Fibroblast of lung (primary cell): Measurements from ENCODE around the gene ERCC2. TPM values are rescaled to one million over a fixed set of nuclear protein-coding genes. Genes with fewer than 3 reads are reported as not detected.

Source experiments
- DNase-seq, 2 donors: peaks; one replicate each; pipeline versions ENCODE4 v3.0.0 to v3.0.0-alpha.2; 2010; ENCODE audit warnings: low read depth in 2 of 2
- H2AFZ ChIP-seq: 2 replicates; pipeline ENCODE4 v1.5.1; 2012; ENCODE audit warnings: low read length, control low read depth, inconsistent platforms
- H3K27ac ChIP-seq: 2 replicates; pipeline ENCODE4 v1.5.1; 2011; ENCODE audit warnings: low read length, control low read depth; ENCODE audit not compliant: insufficient read depth
- H3K27me3 ChIP-seq: 2 replicates; pipeline ENCODE4 v1.5.1; 2011; ENCODE audit warnings: mild to moderate bottlenecking, low read length; ENCODE audit not compliant: control insufficient read depth, insufficient read depth
- H3K36me3 ChIP-seq: 2 replicates; pipeline ENCODE4 v1.5.1; 2011; ENCODE audit warnings: low read length; ENCODE audit not compliant: control insufficient read depth, insufficient read depth
- H3K4me1 ChIP-seq: 2 replicates; pipeline ENCODE4 v1.5.1; 2011; ENCODE audit warnings: low read length; ENCODE audit not compliant: control insufficient read depth, insufficient read depth; ENCODE audit errors: extremely low read depth
- H3K4me2 ChIP-seq: 2 replicates; pipeline ENCODE4 v1.5.1; 2011; ENCODE audit warnings: low read length, control low read depth; ENCODE audit not compliant: insufficient read depth; ENCODE audit errors: extremely low read depth
- H3K4me3 ChIP-seq, 4 experiments: fragments of 200-600 bp in 1 of 4; sonication (generic) in 1 of 4; replicated peaks in 1 of 4; 2 replicates each; pipeline ENCODE4 v1.5.1; 2011 to 2016; ENCODE audit warnings: low read length in 4 of 4, low read depth in 3 of 4, mild to moderate bottlenecking in 3 of 4, control low read depth in 2 of 4, inconsistent platforms in 1 of 4, mixed read lengths in 1 of 4; ENCODE audit not compliant: insufficient read depth in 1 of 4; ENCODE audit errors: control extremely low read depth in 1 of 4
- H3K79me2 ChIP-seq: 2 replicates; pipeline ENCODE4 v1.5.1; 2012; ENCODE audit warnings: mild to moderate bottlenecking, low read length, inconsistent platforms; ENCODE audit not compliant: control insufficient read depth, insufficient read depth
- H3K9ac ChIP-seq: 2 replicates; pipeline ENCODE4 v1.5.1; 2011; ENCODE audit warnings: mild to moderate bottlenecking, low read length, control low read depth; ENCODE audit not compliant: insufficient read depth
- H3K9me3 ChIP-seq: 2 replicates; pipeline ENCODE4 v1.5.1; 2012; ENCODE audit warnings: low read depth, low read length; ENCODE audit not compliant: control insufficient read depth, insufficient read depth
- H4K20me1 ChIP-seq: 2 replicates; pipeline ENCODE4 v1.5.1; 2011; ENCODE audit warnings: low read length; ENCODE audit not compliant: control insufficient read depth, insufficient read depth; ENCODE audit errors: extremely low read depth
- EZH2 ChIP-seq: IDR thresholded peaks from 2 replicates; pipeline ENCODE4 v1.5.1; 2012; ENCODE audit warnings: low read length, control low read depth, mild to moderate bottlenecking; ENCODE audit errors: missing control alignments
- polyA plus RNA-seq, 2 donors: library from polyadenylated mRNA; depleted of rRNA in 1 of 2; stranded (reverse) in 1 of 2; unstranded in 1 of 2; fragments of >200 nt; gene quantifications; 2 replicates each; pipeline ENCODE4 v1.2.1, GENCODE V29; 2011 to 2012; ENCODE audit warnings: missing spikeins in 1 of 2
- total RNA-seq: library from RNA; depleted of rRNA; stranded (reverse); fragments of >200 nt; gene quantifications from 2 replicates; pipeline ENCODE4 v1.2.1, GENCODE V29; 2014
- TF ChIP-seq, protein P1 (sequence below), 2 donors: IDR thresholded peaks in 1 of 2; conservative IDR thresholded peaks in 1 of 2; 1 replicate in 1 of 2; 2 replicates in 1 of 2; pipeline ENCODE4 v1.5.1; 2011 to 2012; ENCODE audit warnings: low read length in 2 of 2, control low read depth in 1 of 2, inconsistent platforms in 1 of 2, low read depth in 1 of 2, mild to moderate bottlenecking in 1 of 2

The ERCC2 gene
- total and polyA plus RNA-seq, 2 donors (not counting 1 experiment from before 2014, with no cell fraction given), result 21.6 to 57.1 TPM

DNA sequence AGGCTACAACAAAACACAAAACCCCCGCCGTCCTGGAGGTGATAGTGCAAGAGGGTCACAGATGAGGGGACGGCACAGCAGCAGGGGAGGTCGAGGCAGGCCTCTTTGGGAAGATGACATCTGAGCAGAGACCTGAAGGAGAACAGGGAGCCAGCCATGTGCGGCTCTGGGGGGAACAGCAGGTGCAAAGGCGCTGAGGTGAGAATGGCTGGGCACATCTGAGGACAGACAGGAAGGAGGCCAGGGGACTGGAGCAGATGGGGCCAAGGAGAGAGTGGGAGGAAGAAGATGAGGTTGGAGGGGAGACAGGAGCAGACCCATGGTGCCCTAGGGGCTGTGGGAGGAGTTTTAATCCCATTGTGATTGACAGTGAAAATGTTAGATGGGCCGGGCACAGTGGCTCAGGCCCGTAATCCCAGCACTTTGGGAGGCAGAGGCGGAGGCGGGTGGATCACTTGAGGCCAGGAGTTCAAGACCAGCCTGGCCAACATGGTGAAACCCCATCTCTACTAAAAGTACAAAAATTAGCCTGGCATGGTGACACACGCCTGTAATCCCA lies 45.9 kb downstream of the ERCC2 start:
- no peaks in the 10 kb centered on the region for H3K79me2 ChIP-seq
- H3K36me3 ChIP-seq, result no peaks in the 10 kb centered on the region
- no peaks in the 10 kb centered on the region for H4K20me1 ChIP-seq
- no peaks in the 10 kb centered on the region for H3K9me3 ChIP-seq
- TF ChIP-seq, protein P1, sequence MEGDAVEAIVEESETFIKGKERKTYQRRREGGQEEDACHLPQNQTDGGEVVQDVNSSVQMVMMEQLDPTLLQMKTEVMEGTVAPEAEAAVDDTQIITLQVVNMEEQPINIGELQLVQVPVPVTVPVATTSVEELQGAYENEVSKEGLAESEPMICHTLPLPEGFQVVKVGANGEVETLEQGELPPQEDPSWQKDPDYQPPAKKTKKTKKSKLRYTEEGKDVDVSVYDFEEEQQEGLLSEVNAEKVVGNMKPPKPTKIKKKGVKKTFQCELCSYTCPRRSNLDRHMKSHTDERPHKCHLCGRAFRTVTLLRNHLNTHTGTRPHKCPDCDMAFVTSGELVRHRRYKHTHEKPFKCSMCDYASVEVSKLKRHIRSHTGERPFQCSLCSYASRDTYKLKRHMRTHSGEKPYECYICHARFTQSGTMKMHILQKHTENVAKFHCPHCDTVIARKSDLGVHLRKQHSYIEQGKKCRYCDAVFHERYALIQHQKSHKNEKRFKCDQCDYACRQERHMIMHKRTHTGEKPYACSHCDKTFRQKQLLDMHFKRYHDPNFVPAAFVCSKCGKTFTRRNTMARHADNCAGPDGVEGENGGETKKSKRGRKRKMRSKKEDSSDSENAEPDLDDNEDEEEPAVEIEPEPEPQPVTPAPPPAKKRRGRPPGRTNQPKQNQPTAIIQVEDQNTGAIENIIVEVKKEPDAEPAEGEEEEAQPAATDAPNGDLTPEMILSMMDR (conservative IDR thresholded peaks at IDR 0.05 in 1 of 2, IDR thresholded peaks at IDR 0.05 in 1 of 2; ENCODE audit: low read depth in 1 of 2, low read length in 2 of 2), result no peak
- TF ChIP-seq EZH2, result no peak
- H3K4me2 ChIP-seq, result no peak overlapping the region
- no peak overlapping the region for H3K9ac ChIP-seq
- no peak overlapping the region for H3K27ac ChIP-seq
- H3K4me3 ChIP-seq, result no peak overlapping the region
- no peak overlapping the region for H2AFZ ChIP-seq
- H3K4me1 ChIP-seq, result no peaks in the 10 kb centered on the region
- no peak for DNase-seq
- H3K27me3 ChIP-seq, result peaks cover 9% of the 10 kb centered on the region

DNA sequence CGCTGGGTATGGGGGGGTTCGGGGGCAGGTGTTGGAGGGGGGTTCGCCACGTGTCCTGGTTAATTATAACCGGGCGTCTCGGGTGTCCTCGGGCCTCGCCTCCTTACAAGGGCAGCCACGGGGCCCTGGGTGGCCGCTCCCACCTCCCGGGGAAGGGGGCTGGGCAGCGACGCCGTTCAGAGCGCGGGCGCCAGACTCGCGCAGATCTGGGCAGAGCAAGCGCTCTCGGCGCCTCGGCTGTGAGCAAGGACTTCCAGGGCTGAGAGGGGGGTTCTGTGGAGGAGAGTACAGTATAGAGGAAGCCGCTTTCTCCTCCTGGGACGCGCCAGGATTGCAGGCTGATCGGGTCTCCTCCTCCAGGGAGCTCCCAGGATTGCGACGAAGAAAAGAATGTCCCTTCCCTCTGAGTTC lies 46.7 kb downstream of the ERCC2 start:
- Histone ChIP-seq H3K4me2 (peak overlapping the region; percentile 75), H3K4me1 (no peaks in the 10 kb centered on the region), H4K20me1 (no peaks in the 10 kb centered on the region), H3K27me3 (peaks cover 9% of the 10 kb centered on the region), H2AFZ (no peak overlapping the region), H3K4me3 (peak overlapping the region in 2 of 4 experiments; percentile 5 to 45), H3K79me2 (no peaks in the 10 kb centered on the region), H3K9ac (no peak overlapping the region), H3K27ac (no peak overlapping the region), H3K36me3 (no peaks in the 10 kb centered on the region), H3K9me3 (no peaks in the 10 kb centered on the region)
- no peak for DNase-seq
- TF ChIP-seq EZH2, result peak; percentile 39
- TF ChIP-seq, protein P1 (conservative IDR thresholded peaks at IDR 0.05 in 1 of 2, IDR thresholded peaks at IDR 0.05 in 1 of 2; ENCODE audit: low read depth in 1 of 2, low read length in 2 of 2), result no peak

DNA sequence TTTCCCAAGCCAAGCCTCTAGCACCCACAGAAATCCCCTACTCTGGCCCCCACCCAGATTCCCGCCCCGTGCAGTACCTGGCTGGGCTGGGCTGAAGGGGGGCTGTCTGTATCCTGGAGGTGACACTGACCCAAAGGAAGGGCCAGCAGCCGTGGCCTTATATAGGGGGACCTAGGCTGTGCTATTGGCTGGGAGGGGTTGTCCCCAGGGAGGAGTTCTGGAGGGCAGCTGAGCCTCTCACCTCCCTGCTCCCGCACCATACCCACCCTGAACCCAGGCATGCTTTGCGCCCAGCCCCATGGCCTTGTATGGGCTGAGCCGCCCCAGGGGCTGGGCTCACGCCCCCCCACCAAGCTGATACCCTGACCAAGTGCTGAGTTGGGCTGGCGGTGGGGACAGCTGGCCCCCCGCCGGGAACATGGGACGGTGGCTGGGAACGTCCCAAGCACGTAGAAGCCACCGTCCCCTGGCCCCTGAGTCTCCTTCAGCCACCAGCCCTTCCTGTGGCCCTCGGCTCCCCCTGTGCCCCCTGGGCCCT lies 47.6 kb downstream of the ERCC2 start, which contains the start of gene CKM:
TSS of gene CKM (minus strand) at position 132 of the 538 bp plus-strand sequence. CDS start 3,162 bp downstream, outside the sequence.
- Histone ChIP-seq H4K20me1 (no peaks in the 10 kb centered on the region), H3K9ac (no peak within 1 kb of the TSS), H3K27ac (no peak within 1 kb of the TSS), H3K4me1 (no peaks in the 10 kb centered on the region), H3K27me3 (peaks cover 9% of the 10 kb centered on the region), H2AFZ (no peak within 1 kb of the TSS), H3K79me2 (no peaks in the 10 kb centered on the region), H3K36me3 (no peaks in the 10 kb centered on the region), H3K4me2 (peak within 1 kb of the TSS; percentile 75), H3K4me3 (peak within 1 kb of the TSS in 2 of 4 experiments; percentile 5 to 45), H3K9me3 (no peaks in the 10 kb centered on the region)
- no peak for TF ChIP-seq EZH2
- TF ChIP-seq, protein P1 (conservative IDR thresholded peaks at IDR 0.05 in 1 of 2, IDR thresholded peaks at IDR 0.05 in 1 of 2; ENCODE audit: low read depth in 1 of 2, low read length in 2 of 2), result no peak
- DNase-seq, result no peak
